Brain pericyte (primary cell): ENCODE measurements around the gene PLA2G7.
"Not testable (repeated sequence)": the region's sequence is repeated elsewhere in the genome, so short reads cannot be mapped to it uniquely, and the experiment has no call there.

Source experiments
- DNase-seq: peaks from one replicate; pipeline ENCODE4 v3.0.0-alpha.2; 2012; ENCODE audit warnings: low read depth, low spot score

PLA2G7 gene

DNA sequence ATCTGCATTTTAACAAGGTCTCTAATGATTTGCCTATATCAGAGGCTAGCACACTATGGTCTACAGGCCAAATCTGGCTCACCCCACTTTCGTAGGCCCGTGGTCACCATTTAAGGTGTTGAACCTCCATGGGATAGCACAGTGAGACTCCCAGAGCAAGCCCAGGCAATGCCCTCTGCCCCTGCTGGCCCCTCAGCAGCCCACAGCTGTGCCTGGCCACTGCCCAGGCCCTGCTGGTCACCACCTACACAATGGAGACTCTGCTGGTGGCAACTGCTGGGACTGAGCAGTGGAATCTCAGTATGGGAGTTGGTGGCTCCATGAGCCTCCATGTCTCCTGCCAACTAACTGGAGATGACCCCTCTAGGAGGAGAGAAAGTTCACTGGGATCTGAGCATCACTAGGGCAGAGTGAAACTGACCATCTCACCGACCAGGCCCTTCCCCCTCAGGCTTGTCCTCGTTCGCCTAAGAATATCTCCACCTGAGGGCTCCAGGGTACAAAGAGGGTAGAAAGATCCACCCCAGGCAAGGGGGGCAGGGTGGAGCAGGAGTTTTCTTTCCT, 13.8 kb upstream of the PLA2G7 start:
- DNase-seq, result no peak

DNA sequence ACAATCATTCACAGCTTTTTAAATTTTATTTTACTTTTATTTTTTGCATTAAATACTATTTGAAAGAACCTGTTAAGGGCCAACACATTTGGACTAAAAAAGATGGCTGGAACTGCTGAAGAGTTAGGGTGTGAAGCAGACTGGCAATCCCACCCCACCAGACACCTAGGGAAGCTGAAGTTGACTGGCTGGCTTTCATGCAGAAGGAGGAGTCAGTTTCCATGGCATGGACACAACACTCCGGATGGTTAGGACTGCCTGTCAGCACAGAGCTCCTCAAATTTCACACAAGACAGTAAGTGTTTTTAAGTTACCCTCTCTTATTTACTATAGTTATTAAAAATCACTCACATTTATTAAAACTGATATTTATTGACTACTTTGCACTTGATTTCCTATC, 11.5 kb upstream of the PLA2G7 start, which contains the start of gene ANKRD66:
Gene ANKRD66 (plus strand): TSS at position 238 of the 400 bp plus-strand sequence. CDS start 5,016 bp downstream, outside the sequence.
- DNase-seq, result no peak

DNA sequence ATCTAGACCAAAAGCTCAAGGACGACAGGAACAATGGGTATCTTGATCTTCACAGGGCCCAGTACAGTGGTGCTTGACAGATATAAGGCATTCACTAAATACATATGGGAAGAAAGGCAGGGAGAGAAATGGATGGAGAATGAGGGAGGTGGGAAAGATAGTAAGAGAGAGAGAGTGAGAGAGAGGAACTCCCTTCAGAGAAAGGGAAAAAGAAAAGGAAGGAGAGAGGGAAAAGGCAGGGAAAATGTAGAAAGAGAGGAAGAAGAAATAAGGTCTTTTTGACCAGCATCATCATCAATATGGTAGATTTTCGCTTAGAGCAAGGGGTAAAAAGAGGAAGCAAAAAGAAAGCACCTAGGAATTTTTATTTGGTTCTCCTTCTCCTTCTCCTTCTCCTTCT, 10.8 kb upstream of the PLA2G7 start:
- DNase-seq, result no peak

DNA sequence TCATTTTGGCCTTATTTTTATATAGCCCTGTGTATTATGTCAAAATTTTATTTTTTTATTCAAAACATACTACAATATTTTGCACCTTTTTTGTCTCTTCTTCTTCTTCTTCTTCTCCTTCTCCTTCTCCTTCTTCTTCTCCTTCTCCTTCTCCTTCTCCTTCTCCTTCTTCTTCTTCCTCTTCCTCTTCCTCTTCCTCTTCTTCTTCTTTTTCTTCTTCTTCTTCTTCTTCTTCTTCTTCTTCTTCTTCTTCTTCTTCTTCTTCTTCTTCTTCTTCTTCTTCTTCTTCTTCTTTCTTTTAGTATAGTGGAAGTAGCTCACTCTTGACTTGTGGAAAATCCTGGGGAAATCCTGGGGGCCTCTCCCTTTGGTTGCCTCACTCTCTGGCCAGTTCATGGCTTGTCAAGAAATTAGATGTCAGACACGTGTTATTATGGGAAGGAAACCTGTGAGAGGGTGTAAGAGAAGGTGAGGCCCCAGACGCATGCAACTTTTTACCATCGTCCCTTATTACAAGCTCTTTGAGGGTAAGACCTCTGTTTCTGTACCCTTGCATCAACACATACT, 9.1 kb upstream of the PLA2G7 start:
- not testable (repeated sequence) for DNase-seq

DNA sequence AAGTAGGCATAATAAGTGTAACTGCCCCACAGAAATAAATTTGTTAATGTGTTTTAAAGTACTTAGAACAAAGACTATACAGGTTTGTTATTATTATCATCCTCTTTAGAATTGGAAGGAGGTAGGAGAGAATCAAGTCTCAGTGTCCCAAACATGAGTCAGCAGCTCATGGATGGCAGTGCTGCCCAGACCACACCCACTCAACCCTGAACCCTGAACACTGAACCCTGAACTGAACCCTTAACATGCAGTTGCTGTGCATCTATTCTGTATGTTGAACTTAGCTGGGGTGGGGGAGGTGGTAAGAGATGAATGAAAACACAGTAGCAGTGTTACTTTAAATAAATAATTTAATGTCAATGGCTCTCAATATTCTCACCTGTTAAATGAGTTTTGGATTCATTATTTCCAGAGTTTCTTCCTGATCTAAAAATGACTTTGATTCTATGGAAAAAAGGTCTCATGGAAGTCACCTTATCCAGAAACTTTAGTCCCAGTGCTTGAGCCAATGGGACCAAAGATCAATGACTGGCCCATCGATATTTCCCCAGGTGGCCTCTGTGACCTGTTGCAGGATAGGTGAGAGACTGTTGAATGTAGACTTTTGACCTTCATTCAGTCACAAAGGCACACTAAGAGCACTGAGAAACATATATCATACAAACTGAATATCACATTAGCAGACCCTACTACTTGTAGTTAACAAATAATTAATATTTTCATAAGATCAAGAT, 8.4 kb upstream of the PLA2G7 start:
- no peak for DNase-seq

DNA sequence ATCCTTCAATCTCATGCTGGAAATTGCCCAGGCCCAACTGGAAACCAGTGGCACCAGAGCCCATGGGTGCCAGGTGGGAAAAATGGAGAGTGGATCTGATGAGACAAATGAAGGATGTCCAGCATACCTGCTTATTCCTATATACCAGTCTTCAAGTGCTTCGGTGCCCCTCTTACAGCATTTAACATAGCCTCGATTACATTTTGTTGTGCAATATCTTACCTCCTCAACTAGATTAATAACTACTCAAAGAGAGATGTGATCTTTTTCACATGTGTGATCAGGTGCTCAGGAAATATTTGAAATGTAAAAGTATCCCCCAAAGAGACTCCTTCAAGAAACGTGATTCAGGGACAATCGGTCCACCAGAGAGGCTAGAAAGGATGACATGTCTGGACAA, 6.7 kb upstream of the PLA2G7 start:
- no peak for DNase-seq

DNA sequence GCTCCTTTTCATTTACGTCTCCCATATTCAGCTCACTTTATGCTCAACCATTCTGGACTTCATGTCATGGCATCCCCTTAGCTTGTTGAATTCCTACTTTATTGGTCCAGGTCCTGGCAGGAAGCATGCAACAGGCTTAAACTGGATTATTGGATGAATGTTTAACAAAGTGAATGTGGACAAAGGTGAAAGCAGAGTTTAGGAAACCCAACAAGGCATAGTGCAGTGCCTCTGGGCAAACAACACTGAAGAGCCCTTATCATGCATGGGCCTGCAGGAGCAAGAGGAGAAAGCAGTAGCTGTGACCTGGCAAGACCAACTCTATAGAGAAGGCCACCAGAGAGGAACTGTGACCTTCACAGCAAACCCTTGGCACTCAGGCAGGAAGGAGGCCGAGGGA, 6.3 kb upstream of the PLA2G7 start:
- DNase-seq, result no peak

DNA sequence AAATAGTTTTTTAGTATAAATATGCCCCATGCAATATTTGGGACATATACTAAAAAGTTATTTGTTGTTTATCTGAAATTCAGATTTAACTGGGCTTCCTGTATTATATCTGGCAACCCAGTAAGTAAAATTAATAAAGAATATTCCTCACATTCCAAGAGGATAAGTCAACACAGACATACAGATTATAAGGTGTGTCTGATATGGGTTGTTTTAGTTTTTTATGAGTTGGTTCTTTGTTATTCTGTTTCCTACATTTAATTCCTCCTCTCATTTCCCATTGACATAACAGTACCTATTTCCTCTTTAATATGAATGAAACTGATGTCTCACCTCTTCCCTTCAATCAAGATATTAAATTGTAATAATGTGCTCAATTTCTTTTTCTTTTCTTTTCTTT, 1.7 kb upstream of the PLA2G7 start:
- no peak for DNase-seq

DNA sequence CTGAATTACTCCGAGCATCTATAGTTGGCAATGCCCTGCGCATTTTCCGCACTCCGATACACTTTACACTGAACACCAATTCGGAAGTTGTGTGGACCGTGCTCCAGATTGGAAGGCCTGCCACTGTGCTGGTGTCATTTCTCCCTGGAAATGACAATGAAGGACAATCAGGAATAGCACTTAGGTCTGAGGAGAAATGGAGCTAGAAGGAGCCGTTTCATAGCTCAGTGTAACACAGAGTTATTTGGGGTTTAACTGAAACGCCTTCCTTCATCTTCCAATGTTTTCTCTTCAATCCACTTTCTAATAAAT, 501 bp upstream of the PLA2G7 start:
- DNase-seq, result no peak

DNA sequence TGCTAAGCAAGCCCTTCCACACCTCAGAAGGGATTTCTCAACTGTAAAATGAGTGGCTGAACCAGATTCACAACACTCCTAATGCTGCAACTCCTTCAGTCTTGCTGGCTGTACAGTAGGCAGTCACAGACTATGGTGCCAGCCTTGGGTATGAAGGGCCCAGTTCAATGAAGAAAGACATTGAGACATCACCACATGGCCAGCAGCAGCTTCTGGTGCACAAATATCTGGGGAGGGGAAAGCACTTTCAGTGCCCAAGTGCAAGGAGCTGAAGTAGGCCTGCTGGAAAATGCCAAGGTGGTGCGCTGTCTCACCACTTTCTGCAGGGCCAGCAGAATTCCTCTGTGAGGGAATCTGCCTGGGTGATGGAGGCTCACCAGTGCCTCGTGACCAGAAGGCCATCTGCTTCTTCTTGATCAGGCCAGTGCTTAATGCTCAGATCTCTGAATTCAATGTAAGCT, 1.8 kb downstream of the PLA2G7 start:
- no peak for DNase-seq

DNA sequence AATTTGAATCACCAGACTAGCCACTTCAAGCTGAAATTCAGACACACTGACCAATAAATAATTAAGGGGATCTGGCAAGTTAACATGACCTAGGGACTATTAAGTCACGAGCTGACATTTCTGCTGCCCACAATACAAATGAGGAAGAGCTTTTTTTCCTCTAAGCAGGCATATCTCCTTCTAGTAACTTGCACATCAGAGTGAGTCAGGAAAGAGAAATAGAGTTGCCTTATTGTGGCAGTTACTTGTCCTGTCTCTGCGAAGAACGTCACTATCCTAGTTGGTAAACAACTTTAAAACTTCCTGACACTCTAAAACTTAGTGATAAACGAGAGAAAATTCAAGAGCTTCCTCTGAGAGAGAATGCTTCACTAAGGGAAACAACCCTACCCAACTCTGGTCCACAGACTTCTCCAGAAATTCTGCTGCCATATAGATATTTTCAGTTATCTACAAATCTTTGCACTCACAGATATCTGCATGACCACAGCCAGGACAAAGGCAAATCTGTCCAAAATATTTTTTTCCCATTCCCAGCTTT, 4.2 kb downstream of the PLA2G7 start:
- DNase-seq, result no peak

DNA sequence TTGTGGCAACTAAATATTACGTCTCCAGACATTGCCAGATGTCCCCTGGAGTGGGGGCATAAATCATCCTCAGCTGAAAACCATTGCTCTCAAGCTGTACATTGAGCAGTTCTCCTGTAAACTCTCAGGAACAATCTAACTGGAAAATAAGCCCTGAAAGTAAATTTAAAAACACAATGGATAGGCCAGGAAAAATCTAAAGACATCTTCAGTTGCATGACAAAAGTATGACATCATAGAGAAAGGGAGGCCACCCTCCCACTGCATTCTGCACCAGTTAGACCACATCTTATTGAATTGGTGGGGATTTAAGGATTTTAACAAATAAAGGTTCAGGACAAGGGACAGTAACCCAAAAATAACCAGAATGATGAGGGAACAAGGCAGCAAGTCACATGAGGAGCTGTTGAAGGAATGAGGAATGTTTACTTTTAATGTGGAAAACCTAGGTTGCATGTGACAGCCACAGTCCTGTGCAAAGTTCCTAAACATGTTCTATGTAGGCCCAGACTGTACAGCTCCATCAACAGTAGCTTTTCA, 5.3 kb downstream of the PLA2G7 start:
- DNase-seq, result no peak

DNA sequence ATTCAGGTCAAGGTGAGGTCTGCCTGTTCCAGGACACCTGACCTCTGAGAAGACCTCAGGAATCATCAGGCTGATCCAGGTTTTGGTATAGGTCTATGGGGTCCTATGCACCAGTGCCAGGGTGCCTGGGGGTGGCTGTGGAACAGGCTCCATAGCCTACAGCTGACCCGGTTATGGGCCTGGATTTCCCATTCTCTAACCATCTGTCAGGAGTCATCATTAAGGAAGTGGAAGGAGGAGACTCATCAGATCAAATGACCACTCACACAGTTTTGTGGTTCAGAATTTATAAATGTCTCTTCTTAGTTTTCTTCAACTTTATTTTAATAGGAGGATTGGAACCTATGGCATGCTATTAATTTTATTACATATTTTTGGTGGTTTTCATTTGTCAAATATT, 14.8 kb downstream of the PLA2G7 start:
- no peak for DNase-seq

DNA sequence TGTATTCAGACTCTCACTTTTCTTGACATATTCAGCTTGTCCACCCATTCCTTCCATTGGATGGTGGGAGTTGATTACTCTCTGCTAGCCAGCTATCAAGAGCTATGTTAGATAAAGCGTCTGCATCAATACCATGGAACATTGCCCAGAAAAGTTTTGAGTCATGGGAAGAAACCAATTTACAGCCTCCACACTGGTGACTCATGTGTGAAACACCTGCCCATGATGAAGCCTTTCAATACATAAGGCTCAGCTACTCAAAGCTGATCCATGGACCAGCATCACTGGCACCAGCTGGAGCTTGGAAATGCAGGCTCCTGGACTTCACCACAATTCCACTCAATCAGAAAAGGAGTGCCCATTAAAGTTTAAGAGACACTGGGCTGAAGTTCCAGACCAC, 16.1 kb downstream of the PLA2G7 start:
- no peak for DNase-seq

DNA sequence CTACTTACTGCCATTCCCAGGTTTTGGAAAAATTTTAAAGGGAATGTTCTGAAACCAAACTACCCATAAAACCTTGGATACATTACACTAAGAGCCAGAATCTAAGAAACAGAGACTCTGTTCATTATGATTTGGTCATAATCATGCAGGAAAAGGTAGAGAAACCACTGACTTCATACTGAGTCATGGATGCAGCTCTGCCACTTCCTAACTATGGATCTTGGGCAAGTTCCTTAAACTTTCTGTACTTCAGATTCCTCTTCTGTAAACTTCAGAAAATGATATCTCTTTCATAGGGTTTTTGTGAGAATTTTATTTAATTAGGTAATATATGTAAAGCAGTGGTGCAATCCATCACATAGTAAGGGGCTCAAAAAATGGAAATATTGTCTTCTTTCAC, 20.0 kb downstream of the PLA2G7 start:
- no peak for DNase-seq

DNA sequence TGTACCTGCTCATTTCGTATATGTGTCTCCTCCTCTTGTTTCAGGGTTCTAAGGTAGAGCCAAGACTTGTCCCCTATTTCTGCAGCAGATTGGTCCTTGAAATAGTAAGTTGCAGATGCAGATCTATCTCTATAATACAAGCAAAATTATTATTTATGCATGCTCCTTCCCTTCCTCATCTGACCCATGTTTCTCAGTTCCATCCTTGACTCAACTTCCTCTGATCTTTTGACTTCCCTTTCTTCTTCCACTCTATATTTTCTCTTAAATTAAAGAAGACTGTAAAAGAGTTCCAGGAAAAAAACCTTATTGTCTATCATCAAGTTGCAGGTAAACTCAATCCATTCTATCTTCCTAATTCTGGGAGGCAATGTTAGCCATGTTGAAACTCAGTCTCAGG, 23.7 kb downstream of the PLA2G7 start:
- DNase-seq, result no peak

DNA sequence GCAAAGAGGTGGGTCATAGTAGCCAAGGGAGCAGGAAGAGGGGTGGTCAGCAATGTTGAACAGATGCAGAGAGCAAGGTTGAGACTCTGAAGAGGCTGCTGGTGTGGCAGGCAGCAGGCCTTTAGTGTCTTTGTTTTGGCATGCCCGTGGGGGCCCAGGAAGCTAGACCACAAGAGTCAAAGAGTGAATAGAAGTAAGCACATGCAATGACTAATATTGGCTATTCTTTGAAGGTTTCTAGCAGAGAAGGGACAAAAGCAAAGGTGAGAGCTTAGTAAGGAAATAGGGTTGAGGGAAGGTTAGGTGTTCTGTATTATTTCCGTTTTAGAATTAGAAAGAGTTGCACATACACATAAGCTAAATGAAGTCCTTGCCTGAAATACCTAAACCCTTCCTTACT, 28.7 kb downstream of the PLA2G7 start:
- DNase-seq, result no peak

DNA sequence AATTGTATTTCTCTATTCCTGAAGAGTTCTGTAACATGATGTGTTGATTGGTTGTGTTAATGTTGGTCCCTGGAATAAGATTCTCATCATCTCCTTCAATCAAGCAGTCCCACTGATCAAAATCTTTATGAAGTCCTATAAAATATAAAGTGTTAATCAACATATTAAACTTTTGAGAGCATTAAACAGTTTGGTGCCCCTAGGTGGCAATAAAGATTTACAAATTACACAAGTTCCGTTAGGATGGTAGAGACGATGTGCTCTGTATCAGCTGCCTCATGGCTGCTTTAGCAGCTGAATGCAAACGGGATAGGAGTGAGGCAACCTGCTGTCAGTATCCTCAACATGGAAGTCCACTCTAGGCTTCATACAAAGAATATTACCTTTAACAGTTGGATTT, 30.6 kb downstream of the PLA2G7 start:
- DNase-seq, result no peak

DNA sequence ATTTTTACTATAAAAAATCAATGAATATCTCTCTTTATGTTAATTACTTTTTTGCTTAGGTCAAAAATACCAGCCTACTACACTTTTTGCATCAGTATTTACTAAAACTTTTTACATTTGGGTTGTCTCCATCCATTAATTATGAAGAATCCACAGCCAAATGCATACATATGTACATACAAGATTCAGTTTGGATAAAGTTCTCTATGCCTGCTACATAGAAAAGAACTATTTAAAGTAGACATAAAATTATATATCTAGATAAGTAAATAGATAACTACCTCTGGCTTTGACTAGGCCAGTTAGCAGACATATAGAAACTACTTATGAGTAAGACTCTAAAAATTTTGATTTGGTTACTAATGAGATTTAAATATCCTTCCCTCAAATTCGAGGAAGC, 35.2 kb downstream of the PLA2G7 start:
- DNase-seq, result no peak

DNA sequence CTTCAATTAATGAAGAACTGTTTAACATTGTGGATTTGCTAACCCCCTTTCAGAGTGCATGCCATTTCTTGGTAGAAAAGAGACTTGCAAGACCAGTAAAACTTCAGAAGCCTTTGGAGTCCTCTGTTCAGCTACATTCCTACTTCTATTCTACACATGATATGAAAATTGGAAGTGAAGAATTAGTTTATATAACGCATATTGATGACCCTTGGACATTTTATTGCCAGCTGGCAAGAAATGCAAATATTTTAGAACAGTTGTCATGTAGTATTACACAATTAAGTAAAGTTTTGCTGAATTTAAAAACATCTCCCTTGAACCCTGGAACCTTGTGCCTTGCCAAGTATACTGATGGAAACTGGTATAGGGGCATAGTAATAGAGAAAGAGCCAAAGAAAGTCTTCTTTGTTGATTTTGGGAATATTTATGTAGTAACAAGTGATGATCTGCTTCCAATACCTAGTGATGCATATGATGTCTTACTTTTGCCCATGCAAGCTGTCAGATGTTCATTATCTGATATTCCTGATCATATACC, 44.2 kb downstream of the PLA2G7 start:
- no peak for DNase-seq

DNA sequence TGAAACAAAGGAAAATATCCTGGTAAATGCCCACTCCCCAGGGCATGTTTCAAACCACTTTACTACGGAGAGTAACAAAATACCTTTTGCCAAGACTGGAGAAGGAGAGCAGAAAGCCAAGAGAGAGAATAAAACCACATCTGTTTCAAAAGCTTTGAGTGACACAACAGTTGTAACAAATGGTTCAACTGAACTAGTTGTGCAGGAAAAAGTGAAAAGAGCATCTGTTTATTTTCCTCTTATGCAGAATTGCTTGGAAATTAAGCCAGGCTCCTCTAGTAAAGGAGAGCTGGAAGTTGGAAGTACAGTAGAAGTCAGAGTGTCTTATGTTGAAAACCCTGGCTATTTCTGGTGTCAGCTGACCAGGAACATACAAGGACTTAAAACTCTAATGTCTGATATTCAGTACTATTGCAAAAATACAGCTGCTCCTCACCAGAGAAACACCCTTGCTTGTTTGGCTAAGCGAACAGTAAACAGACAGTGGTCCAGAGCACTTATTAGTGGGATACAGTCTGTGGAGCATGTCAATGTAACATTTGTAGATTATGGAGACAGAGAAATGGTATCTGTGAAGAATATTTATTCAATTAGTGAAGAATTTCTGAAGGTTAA, 44.9 kb downstream of the PLA2G7 start:
- no peak for DNase-seq

DNA sequence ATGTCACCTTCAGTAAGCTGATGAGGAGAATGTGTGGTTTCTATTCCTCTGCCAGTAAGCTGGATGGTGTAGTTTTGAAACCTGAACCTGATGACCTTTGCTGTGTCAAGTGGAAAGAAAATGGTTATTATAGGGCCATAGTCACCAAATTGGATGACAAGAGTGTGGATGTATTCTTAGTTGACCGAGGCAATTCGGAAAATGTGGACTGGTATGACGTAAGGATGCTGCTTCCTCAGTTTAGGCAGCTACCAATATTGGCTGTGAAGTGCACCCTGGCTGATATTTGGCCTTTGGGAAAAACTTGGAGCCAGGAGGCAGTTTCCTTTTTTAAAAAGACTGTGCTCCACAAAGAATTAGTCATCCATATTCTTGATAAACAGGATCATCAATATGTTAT, 45.5 kb downstream of the PLA2G7 start:
- DNase-seq, result no peak
